Measurements from ENCODE around the gene PGD.
A peak's percentile ranks its signal among the peaks of the same experiment; 100 is the strongest.

The PGD gene

DNA sequence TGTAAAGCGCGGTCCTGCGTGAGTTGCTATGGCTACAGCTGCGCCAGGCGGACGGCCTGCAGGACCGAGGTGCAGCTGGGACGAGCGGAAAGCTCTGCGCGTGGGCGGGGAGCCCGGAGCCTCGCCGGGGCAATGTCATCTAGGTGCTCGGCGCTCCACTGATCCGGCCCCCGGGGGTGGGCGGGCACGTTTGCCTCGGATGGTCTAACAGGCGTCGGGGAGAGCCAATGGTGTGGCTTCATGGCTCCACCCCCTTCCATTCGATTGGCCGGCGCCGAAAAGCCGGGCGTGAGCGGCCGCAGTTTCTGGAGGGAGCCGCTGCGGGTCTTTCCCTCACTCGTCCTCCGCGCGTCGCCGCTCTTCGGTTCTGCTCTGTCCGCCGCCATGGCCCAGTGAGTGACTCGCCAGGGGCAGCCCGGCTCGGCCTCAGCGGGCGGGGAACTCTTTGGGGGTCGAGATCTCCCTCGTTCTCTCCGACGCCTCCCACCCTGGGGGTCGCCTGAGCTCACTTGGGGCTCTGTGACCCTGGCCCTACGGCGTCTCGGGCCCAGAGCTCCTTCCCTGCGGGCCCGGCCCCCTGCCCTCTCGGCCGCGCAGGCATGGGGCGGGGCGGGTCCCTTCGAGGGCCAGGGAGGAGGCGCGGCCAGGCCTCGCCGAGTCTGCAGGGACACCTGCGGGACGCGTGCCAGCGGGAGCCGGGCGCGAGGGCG lies at the start of gene PGD:
TSS of gene PGD (plus strand) at position 331 of the 710 bp plus-strand sequence. CDS start at position 385, 54 bp downstream.
- DNase-seq, result peak; percentile 97

- DNase-seq, result no peak
Observed at GRCh38 chr1:10353282-10353681, 45.6 kb upstream of the PGD start.

GRCh38 chr1:10353693-10354092 lies 45.2 kb upstream of the PGD start:
- DNase-seq, result no peak

DNA sequence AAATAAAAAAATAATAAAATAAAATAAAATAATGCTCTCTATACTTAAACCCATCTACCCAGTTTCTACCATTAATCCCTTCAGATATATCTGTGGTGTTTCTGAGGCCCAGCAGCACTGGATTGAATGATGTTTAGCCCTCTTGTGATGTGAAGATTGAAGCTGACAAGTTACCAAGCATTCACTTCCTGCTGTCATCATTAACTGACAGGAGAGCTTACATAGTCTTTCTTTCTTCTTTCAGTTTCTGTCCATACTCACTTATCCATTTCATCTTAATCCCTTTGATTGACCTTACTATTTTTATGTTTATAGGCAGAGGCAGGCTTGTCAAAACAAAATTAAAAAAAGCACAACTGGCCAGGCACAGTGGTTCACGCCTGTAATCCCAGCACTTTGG lies 38.8 kb upstream of the PGD start:
- DNase-seq, result no peak

GRCh38 chr1:10361515-10361914 lies 37.3 kb upstream of the PGD start:
- DNase-seq, result no peak

GRCh38 chr1:10368194-10368593 lies 30.7 kb upstream of the PGD start:
- no peak for DNase-seq

- DNase-seq, result no peak
Observed at GRCh38 chr1:10374442-10374860, 24.4 kb upstream of the PGD start.

GRCh38 chr1:10377365-10378029 lies 21.4 kb upstream of the PGD start:
- peak; percentile 17 for DNase-seq

GRCh38 chr1:10378081-10378841 lies 20.6 kb upstream of the PGD start:
- peak; percentile 44 for DNase-seq

DNA sequence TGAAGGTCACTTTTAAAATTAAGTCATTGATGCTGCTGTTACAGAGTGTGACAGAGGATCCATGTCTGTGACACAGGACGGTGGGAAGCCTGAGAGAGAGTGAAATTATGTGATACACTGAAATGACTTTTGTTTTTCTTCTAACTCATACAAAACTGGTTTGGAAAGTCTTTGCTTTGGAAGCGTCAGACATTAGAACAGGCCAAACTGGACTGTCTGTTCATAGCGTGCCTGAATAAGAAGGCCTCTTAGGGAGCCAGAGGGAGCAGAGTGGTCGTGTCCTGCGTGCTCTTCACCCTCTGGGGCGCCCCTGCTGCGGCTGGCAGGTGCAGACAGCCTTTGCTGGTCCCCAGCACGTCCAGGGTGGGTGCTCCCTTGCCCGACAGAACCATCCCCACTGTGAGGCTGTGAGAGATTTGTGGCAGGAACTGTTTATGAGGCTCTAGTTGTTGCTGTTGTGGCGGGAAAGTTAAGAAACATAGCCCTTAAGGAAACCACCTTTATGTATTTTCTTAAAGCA lies 19.7 kb upstream of the PGD start:
- no peak for DNase-seq

DNA sequence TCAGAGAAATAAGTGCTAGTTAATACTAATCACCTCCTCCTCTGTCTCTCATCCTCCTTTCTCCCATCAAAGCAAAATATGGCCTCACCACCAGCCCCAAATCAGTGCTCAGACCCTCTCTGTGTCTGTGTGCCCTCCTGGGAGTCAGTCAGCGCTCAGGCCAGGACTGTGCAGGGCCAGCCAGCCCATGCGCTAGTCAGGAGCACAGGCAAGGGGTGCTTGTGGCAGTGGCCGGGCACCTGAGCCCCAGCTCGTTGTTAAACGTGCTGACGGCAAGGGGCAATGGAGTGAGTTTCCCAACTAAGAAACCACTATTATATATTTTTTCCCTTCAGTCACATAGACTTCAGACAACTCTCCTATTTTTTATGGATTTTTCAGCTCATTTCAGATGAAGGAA lies 19.2 kb upstream of the PGD start:
- no peak for DNase-seq

- no peak for DNase-seq
Observed at GRCh38 chr1:10380594-10381275, 18.1 kb upstream of the PGD start.

DNA sequence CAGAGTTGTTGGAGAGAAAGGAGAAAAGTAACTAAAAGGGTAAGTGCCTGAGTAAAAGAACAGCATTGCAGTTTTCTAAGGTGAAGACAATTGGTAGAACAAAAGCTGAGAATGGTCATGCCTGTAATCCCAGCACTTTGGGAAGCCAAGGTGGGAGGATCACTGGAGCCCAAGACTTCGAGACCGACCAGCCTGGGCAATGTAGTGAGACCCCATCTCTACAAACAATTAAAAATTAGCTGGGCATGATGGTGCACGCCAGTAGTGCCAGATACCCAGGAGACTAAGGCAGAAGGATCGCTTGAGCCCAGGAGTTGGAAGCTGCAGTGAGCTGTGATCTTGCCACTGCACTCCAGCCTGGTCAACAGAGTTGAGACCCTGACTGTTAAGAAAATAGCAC lies 15.2 kb upstream of the PGD start:
- DNase-seq, result no peak

GRCh38 chr1:10384219-10384618 lies 14.6 kb upstream of the PGD start:
- DNase-seq, result no peak

GRCh38 chr1:10386761-10387676 lies 11.8 kb upstream of the PGD start:
- no peak for DNase-seq

DNA sequence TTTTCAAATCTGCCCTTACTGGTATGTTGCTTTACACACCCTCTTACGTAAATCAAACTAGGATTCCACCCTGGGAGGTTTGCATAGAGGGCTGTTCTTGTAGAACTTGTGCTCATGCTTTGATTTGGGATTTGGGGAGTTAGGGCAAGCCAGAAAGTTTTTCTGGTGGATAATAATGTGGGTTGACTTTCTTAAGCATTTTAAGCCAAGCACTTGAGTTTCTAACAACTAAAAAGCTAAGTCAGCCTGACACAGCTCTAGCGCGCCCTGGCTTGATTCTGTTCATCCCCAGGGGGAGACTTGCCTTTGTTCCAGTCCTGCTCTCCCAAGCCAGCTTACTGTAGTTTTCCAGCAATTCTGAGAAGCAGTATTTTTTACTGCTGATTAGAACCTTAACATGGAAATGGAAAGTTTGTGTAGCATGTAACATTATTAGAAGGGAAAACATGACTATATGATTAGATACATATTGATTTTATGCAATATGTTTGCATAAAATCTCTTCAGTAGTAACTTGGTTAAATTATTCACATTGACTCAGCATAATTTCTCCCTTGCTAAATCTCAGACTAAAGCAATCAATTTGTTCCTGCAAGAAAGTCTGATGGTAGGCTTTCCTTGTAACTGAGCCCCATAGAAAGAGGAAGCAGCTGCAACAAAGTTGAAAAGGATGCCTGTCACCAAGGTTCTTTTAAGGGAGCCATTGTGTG lies 11.0 kb upstream of the PGD start:
- no peak for DNase-seq

GRCh38 chr1:10388387-10388715 lies 10.5 kb upstream of the PGD start:
- no peak for DNase-seq

GRCh38 chr1:10389271-10389973 lies 9.4 kb upstream of the PGD start:
- no peak for DNase-seq

- DNase-seq, result no peak
Observed at GRCh38 chr1:10396870-10397269, 2.0 kb upstream of the PGD start.

DNA sequence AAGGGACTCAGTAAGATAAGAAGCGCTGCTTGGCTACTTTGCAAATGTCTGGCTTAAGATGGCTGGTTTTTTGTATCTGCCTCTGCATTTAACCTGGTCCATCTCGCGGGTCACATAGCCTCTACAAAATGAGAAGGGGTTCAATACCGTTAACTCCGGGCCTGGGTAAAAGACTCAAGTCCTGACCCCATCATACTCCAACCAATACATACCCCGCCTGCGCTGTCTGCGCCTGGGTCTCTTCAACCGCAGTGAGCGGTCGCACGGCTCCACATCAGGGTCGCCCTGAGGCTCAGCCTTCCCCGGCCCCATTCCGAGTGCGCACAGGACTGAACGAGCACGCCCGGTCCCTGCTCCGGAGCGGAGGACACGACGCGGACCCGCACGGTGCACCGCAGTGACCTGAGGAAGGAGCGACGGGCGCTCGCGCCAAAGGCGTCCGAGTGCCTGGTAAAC lies 558 bp upstream of the PGD start:
- no peak for DNase-seq

All from NK-92 treated with Interleukin-12 subunit alpha and Interleukin-12 subunit beta, amount 100 ng/mL, for 24 hours (cell line).